GM21786 (cell line): ENCODE data around the gene ANKS1A.

ENCODE experiments used
- ATAC-seq: cut with Tn5 transposase; IDR thresholded peaks from one replicate; pipeline ENCODE4 v1.9.1; 2021; ENCODE audit not compliant: unreplicated experiment

Gene ANKS1A

GRCh38 chr6:35036059-35036827 is 147.2 kb downstream of the ANKS1A start:
- no peak for ATAC-seq

GRCh38 chr6:35036828-35037663 is 148.0 kb downstream of the ANKS1A start:
- no peak for ATAC-seq

- no peak for ATAC-seq
These were observed 148.6 kb downstream of the ANKS1A start for GRCh38 chr6:35037664-35038038.

GRCh38 chr6:35038076-35038475 is 149.0 kb downstream of the ANKS1A start:
- ATAC-seq, result no peak

- ATAC-seq, result no peak
These were observed 151.3 kb downstream of the ANKS1A start for GRCh38 chr6:35040398-35040797.

GRCh38 chr6:35041086-35041861 is 152.2 kb downstream of the ANKS1A start:
- ATAC-seq, result no peak

- no peak for ATAC-seq
These were observed 153.2 kb downstream of the ANKS1A start for GRCh38 chr6:35042031-35042815.

- ATAC-seq, result no peak
These were observed 154.5 kb downstream of the ANKS1A start for GRCh38 chr6:35043381-35044130.

- ATAC-seq, result no peak
These were observed 155.2 kb downstream of the ANKS1A start for GRCh38 chr6:35044145-35044745.

GRCh38 chr6:35044761-35045421 is 155.8 kb downstream of the ANKS1A start:
- ATAC-seq, result no peak

GRCh38 chr6:35046103-35046502 is 157.0 kb downstream of the ANKS1A start:
- no peak for ATAC-seq

- ATAC-seq, result no peak
These were observed 157.8 kb downstream of the ANKS1A start for GRCh38 chr6:35046862-35047261.

GRCh38 chr6:35047265-35048011 is 158.4 kb downstream of the ANKS1A start:
- no peak for ATAC-seq

GRCh38 chr6:35048031-35048613 is 159.1 kb downstream of the ANKS1A start:
- no peak for ATAC-seq

GRCh38 chr6:35048631-35049083 is 159.6 kb downstream of the ANKS1A start:
- ATAC-seq, result no peak

GRCh38 chr6:35049156-35049735 is 160.2 kb downstream of the ANKS1A start:
- ATAC-seq, result no peak

- ATAC-seq, result no peak
These were observed 161.1 kb downstream of the ANKS1A start for GRCh38 chr6:35049900-35050756.
